GM10266 (cell line): ENCODE measurements around the gene KREMEN1.
"Not testable (repeated sequence)": the region's sequence is repeated elsewhere in the genome, so short reads cannot be mapped to it uniquely, and the experiment has no call there.

Experiments
- DNase-seq: peaks from one replicate; pipeline ENCODE4 v3.0.0; 2012; ENCODE audit errors: extremely low spot score
- TF ChIP-seq, protein P1 (sequence below): IDR thresholded peaks from 2 replicates; pipeline ENCODE4 v1.5.1; 2012; ENCODE audit warnings: mild to moderate bottlenecking, low read depth; ENCODE audit not compliant: control insufficient read depth, insufficient read depth; ENCODE audit errors: missing control alignments

KREMEN1 gene

DNA sequence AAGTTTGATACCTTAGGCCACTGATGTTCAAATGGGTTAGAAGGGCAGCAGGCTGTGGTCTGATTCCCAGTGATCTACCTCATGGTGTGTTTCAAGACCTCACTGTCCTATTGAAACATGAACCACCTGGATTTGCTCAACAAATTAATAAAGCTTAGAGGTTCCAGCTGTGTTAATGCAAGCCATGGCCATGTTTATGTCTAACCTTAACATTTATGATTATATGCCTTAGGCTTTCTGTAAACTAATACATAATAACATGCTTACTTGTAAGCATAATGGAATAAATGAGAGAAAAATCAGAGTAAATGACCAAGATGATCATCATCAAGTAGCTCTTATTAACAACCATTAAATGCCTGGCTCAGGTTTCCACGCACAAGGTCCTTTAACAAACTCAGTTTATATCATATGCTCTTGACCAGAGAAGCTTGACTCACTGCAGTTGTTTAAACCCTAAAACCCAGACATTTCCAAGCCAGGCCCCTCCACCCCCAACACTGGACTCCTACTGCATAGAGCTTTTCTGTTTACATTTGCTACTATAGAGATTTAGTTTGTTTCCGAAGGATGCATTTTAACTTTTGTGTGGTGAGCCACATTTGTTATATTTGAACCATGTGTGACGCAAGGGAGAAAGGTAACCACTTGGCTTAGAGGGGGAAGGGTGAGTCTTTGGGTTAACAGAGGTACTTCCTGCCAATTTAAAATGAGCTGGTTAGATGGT is 43.7 kb downstream of the KREMEN1 start:
- TF ChIP-seq, protein P1, sequence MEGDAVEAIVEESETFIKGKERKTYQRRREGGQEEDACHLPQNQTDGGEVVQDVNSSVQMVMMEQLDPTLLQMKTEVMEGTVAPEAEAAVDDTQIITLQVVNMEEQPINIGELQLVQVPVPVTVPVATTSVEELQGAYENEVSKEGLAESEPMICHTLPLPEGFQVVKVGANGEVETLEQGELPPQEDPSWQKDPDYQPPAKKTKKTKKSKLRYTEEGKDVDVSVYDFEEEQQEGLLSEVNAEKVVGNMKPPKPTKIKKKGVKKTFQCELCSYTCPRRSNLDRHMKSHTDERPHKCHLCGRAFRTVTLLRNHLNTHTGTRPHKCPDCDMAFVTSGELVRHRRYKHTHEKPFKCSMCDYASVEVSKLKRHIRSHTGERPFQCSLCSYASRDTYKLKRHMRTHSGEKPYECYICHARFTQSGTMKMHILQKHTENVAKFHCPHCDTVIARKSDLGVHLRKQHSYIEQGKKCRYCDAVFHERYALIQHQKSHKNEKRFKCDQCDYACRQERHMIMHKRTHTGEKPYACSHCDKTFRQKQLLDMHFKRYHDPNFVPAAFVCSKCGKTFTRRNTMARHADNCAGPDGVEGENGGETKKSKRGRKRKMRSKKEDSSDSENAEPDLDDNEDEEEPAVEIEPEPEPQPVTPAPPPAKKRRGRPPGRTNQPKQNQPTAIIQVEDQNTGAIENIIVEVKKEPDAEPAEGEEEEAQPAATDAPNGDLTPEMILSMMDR = no peak
- DNase-seq = no peak

- TF ChIP-seq, protein P1 = no peak
- DNase-seq = no peak
Measured at GRCh38 chr22:29117799-29118477, 45.1 kb downstream of the KREMEN1 start.

- DNase-seq = not testable (repeated sequence)
Measured at GRCh38 chr22:29120098-29120912, 47.5 kb downstream of the KREMEN1 start.

DNA sequence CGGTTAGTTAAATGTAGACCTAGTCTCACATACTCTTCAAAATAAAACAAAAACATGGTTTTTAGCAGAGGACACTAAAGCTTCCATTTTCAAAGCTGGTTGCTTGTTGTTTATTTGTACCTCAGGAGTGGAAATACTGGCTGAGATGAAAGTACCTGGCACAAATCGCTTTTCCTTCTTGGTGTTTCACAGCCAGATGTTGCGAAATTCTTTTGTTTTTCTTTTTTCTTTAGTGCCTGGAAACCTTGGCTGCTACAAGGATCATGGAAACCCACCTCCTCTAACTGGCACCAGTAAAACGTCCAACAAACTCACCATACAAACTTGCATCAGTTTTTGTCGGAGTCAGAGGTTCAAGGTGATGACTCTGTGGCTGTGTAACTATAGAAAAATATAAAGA is 48.3 kb downstream of the KREMEN1 start:
- no peak for DNase-seq
- TF ChIP-seq, protein P1 = no peak

DNA sequence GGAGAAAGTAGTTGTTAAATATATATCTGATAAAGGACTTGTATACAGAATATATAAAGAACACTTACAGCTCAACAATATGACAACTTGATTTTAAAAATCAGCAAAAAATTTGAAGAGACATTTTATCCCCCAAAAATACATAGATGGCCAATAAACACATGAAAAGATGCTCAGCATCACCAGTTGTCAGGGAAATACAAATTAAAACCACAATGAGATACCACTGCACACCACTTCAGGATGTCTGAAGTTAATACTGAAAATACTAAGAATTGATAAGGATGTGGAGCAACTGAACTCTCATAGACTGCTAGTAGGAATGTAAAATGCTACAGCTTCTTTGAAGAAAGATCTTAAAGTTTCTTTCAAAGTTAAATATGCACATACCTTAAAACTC is 49.2 kb downstream of the KREMEN1 start:
- TF ChIP-seq, protein P1 = no peak
- no peak for DNase-seq

DNA sequence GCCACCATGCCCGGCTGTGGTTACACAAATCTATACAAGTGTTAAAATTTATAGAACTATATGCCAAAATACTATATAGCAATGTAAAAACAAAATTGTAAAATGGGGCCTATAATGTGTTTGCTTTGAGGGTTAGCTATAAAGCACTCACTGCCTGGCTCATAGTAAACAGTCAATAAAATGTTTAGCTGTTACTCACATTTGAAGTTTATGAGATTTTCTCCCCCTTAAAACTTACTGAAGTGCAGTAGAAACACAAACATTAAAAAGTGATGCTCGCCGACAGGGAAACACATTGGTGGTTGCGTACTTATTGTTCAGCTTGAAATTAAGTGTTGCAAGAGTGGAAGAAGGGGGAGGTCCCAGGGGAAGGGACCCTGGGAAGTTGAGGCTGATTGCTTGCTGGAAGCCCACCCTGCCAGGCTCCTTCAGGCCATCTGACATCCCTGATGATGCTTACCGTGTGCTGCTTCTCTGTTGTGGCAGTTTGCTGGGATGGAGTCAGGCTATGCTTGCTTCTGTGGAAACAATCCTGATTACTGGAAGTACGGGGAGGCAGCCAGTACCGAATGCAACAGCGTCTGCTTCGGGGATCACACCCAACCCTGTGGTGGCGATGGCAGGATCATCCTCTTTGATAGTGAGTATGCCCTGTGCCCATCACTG is 52.1 kb downstream of the KREMEN1 start:
- TF ChIP-seq, protein P1 = no peak

GRCh38 chr22:29125443-29125778 is 52.6 kb downstream of the KREMEN1 start:
- DNase-seq = no peak
- TF ChIP-seq, protein P1 = no peak

More for the DNA sequence above, 52.1 kb downstream of the KREMEN1 start:
- DNase-seq = no peak
